LNCAP (cell line): ENCODE measurements around the gene ZNF287.

Experiments
- TF ChIP-seq, protein P1 (sequence below): fragments of 450-650 bp; IDR thresholded peaks from 2 replicates; pipeline ENCODE4 v1.5.1; 2017; ENCODE audit warnings: mild to moderate bottlenecking

The ZNF287 gene

DNA sequence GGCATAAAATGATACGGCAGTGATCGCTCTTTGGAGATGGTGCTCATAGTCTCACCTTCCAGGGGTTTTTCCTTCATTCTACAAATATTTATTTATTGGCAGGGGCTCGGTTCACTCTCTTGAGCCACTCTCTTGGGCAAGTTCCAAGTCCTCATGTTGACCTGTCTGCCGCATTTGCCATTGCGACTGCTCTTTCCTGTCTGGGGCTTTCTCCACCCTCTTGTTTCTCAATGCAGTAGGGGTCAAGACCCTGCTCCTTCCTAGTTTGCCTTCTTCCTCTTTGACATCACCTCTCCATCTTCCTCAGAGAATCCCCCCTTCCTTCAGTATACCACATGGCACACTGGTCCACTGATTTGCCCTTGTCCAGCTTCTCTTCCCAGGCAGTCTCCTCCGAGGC, 55.1 kb downstream of the ZNF287 start:
- TF ChIP-seq, protein P1, sequence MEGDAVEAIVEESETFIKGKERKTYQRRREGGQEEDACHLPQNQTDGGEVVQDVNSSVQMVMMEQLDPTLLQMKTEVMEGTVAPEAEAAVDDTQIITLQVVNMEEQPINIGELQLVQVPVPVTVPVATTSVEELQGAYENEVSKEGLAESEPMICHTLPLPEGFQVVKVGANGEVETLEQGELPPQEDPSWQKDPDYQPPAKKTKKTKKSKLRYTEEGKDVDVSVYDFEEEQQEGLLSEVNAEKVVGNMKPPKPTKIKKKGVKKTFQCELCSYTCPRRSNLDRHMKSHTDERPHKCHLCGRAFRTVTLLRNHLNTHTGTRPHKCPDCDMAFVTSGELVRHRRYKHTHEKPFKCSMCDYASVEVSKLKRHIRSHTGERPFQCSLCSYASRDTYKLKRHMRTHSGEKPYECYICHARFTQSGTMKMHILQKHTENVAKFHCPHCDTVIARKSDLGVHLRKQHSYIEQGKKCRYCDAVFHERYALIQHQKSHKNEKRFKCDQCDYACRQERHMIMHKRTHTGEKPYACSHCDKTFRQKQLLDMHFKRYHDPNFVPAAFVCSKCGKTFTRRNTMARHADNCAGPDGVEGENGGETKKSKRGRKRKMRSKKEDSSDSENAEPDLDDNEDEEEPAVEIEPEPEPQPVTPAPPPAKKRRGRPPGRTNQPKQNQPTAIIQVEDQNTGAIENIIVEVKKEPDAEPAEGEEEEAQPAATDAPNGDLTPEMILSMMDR: no peak

DNA sequence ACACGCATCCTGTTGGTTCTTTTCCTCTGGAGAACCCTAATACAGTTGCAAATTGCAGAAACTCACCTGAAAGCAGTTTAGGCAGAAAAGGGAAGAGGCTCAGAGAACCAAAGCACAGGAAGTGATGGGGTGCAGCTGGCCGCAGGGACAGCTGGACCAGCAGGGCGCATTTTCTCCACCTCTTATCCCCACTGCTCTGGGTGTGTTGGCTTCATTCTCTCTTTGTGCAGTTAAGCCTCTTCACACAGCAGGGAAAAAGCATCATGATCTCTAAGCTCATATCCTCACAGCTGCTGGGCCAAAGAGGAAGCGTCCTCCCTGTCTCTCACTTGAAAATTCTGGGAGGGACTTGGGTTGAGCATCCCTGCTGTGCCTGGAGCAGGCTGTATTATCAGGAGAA, 57.0 kb downstream of the ZNF287 start:
- TF ChIP-seq, protein P1: no peak

DNA sequence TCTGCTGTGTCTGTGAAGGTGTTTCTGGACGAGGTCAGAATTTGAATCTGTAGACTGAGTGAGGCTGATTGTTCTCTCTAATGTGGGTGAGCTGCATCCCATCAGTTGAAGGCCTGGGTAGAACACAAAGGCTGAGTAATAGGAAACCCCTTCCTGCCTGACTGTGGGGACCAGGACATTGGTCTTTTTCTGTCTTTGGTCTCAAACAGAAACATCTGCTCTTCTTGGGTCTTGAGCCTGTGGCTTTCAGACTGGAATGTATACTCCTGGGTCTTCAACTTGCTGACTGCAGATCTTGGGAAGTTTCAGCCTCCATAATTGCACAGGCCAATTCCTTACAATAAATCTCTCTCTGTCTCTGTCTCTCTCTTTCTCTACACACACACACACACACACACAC, 57.4 kb downstream of the ZNF287 start:
- TF ChIP-seq, protein P1: no peak

DNA sequence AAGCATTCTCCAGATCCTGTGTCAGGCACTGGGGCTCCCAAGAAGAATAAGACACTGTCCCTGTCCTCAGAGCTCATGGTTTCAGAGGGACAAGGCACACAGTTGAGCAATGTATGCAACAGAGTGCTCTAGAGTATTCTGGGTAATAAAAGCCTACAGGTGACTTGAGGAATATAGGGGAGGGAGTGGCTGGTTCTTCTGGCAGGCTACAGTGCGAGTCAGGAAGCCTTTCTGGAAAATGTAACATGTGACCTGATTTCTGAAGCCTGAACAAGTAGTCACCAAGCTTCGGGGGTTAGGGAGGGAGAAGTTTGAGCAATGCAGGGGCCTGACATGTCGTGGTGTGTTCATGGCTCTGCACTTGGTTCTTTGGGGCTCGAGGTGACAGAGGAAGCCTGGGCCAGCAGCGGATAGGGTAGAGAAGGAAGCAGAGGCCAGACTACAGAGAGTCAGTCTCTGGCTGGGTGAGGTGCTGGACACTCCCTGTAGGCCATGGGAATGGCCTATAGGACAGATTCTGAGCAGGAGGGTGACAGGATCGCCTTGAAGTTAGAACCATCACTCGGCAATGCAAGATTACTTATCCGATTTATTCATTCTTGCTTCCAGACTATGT, 61.0 kb downstream of the ZNF287 start:
- TF ChIP-seq, protein P1: no peak

DNA sequence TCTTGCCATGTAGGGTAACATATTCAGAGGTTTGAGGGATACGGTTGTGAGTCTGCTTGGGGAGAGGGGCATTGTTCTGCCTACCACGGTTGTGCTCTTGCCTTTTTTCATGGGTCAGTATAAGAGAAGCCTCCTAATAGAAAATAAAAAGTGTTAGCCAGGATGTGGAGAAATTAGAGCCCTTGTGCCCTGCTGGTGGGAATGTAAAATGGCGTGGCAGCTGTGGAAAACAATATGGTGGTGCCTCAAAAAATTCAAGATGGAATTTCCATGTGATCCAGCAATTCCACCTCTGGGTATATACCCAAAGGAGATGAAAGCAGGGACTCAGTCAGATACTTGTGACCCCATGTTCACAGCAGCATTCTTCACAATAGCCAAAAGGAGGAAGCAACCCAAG, 62.8 kb downstream of the ZNF287 start:
- TF ChIP-seq, protein P1: no peak

DNA sequence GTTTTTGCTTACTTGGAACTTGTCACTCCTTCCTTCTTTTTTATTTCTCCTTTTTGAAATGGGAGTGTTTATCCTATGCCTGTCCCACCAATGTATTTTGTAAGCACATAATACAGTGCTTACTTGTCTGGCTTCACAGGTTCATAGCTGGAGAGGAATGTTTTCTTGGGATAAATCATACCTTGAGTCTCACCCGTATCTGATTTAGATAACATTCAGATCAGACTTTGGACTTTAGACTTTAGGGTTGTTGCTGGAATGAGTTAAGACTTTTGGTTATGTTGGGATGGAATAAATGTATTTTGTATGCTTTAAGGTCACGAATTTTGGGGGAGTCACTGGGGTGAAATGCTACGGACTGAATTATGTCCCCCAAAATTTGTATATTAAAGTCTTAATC, 64.0 kb downstream of the ZNF287 start:
- TF ChIP-seq, protein P1: no peak
